Mucosa of descending colon (tissue), 3 donors: ENCODE measurements around the gene RELL1. TPM values are rescaled to one million over a fixed set of nuclear protein-coding genes. Genes with fewer than 3 reads are reported as not detected.

Experiments used
- ATAC-seq: fragments of 200-7000 bp; cut with Tn5 transposase; one replicate; pipeline ENCODE4 v1.9.1; 2020; ENCODE audit warnings: mild to moderate bottlenecking, moderate library complexity
- DNase-seq, 3 donors: peaks; one replicate each; pipeline ENCODE4 v3.0.0-alpha.2; 2020
- H3K36me3 ChIP-seq: fragments of 200-600 bp; one replicate; pipeline ENCODE4 v1.8.0; 2021; ENCODE audit warnings: low read depth, mild to moderate bottlenecking
- H3K4me1 ChIP-seq: fragments of 200-600 bp; one replicate; pipeline ENCODE4 v1.8.0; 2021; ENCODE audit warnings: low read depth, mild to moderate bottlenecking
- H3K4me3 ChIP-seq: fragments of 200-600 bp; one replicate; pipeline ENCODE4 v1.8.0; 2021; ENCODE audit warnings: mild to moderate bottlenecking
- H3K9me3 ChIP-seq: fragments of 200-600 bp; one replicate; pipeline ENCODE4 v1.8.0; 2021; ENCODE audit warnings: mild to moderate bottlenecking
- intact Hi-C, 2 donors: fragments of 100-400 bp; cut with DNase I in 1 of 2; cut with micrococcal nuclease in 1 of 2; formaldehyde crosslinking; loops; one replicate each; pipeline versions ENCODE4 v1.11.0 to v1.11.1; 2022; cut with DNase I, micrococcal nuclease
- total RNA-seq, 3 donors: library from RNA; stranded (reverse); fragmentation: NEBNext Ultra II Directional in 2 of 3; extraction: Animal tissue kit (Norgen Biotek cat#: 25700) in 2 of 3; gene quantifications; one replicate each; pipeline versions ENCODE4 v1.2.1 to v1.2.4, GENCODE V29; 2021 to 2023
- TF ChIP-seq, protein P1 (sequence below): fragments of 200-600 bp; IDR thresholded peaks from one replicate; pipeline ENCODE4 v1.8.0; 2022; ENCODE audit warnings: antibody characterized with exemption, mild to moderate bottlenecking
- donor health status: DM: no; HTN: no; CAD: no; lungs with moderate emphysema.
- donor health status: DM: no; HTN: no; CAD: no.
- donor health status: DM: no; HTN: yes; CAD: no.

The RELL1 gene
- total RNA-seq, 3 donors from 2014 or later, result 50.5 to 75.2 (median 68.8) TPM

- H3K4me3 ChIP-seq, result no peak overlapping the region
- H3K36me3 ChIP-seq, result no peaks in the 10 kb centered on the region
- TF ChIP-seq, protein P1, sequence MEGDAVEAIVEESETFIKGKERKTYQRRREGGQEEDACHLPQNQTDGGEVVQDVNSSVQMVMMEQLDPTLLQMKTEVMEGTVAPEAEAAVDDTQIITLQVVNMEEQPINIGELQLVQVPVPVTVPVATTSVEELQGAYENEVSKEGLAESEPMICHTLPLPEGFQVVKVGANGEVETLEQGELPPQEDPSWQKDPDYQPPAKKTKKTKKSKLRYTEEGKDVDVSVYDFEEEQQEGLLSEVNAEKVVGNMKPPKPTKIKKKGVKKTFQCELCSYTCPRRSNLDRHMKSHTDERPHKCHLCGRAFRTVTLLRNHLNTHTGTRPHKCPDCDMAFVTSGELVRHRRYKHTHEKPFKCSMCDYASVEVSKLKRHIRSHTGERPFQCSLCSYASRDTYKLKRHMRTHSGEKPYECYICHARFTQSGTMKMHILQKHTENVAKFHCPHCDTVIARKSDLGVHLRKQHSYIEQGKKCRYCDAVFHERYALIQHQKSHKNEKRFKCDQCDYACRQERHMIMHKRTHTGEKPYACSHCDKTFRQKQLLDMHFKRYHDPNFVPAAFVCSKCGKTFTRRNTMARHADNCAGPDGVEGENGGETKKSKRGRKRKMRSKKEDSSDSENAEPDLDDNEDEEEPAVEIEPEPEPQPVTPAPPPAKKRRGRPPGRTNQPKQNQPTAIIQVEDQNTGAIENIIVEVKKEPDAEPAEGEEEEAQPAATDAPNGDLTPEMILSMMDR, result no peak
- intact Hi-C loops, result loop anchor here (5.0 to 10.0 kb wide), 2 partner anchors 188 to 190 kb away; no protein-coding TSS in a partner anchor
- ATAC-seq, result peak; percentile 9
- DNase-seq, result no peak
- peaks cover 2% of the 10 kb centered on the region for H3K4me1 ChIP-seq
- no peaks in the 10 kb centered on the region for H3K9me3 ChIP-seq
Measured at GRCh38 chr4:37604461-37604860, 81.7 kb downstream of the RELL1 start.

DNA sequence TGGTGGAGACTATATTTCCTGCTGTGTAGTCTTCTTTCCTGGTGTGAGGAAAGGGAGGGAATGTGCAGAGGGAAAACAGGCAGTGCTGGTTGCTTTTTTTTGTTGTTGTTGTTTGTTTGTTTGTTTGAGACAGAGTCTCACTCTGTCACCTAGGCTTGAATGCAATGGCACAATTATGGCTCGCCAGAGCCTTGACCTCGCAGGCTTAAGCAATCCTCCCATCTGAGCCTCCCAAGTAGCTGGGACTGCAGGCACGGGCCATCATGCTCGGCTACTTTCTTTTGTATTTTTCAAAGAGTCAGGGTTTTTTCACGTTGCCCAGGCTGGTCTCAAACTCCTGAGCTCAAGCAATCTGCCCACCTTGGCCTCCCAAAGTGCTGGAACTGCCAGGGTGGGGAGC is 82.5 kb downstream of the RELL1 start:
- Histone ChIP-seq H3K4me3 (no peak overlapping the region), H3K9me3 (no peaks in the 10 kb centered on the region), H3K4me1 (peaks cover 6% of the 10 kb centered on the region), H3K36me3 (no peaks in the 10 kb centered on the region)
- intact Hi-C loops, result loop anchor here (5.0 to 10.0 kb wide), 2 partner anchors 189 to 191 kb away; no protein-coding TSS in a partner anchor
- DNase-seq, result no peak
- no peak for ATAC-seq
- TF ChIP-seq, protein P1, result no peak

GRCh38 chr4:37603070-37603468 is 83.1 kb downstream of the RELL1 start:
- DNase-seq, result peak; percentile 81 to 92 (median 91)
- TF ChIP-seq, protein P1, result peak; percentile 97
- ATAC-seq, result peak; percentile 88
- no peaks in the 10 kb centered on the region for H3K9me3 ChIP-seq
- no peak overlapping the region for H3K4me3 ChIP-seq
- H3K36me3 ChIP-seq, result no peaks in the 10 kb centered on the region
- intact Hi-C loops, result loop anchor here (5.0 to 10.0 kb wide), 2 partner anchors 189 to 192 kb away; no protein-coding TSS in a partner anchor
- H3K4me1 ChIP-seq, result peaks cover 6% of the 10 kb centered on the region

DNA sequence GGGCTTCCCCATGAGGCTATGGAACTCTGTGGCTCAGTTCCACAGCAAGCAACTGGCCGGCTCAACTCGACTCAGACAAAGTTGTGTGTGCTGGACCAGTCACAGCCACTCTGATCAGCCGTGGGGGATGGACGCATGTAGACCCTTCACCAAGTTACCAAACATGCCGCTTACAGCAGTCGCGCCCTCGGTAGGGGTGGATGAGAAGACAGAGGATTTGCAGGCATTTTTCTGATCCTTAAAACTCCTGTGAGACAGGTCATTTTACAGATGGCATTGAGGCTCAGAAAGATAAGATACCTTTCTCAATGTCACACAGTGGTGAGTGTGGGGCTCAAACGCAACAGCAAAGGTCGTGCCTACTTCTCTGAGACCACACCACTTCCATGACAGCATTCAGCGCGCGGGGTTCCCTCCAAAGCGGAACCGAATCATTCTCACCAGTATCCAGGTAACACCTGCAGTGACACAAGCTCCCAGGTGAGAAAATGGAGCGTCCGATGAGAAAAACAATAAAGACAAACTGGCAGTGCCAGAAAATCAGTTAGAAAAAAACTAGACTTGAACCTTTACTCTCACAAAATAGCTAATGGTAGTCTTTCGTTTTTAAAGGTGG is 83.6 kb downstream of the RELL1 start:
- Histone ChIP-seq H3K36me3 (no peaks in the 10 kb centered on the region), H3K4me3 (no peak overlapping the region), H3K9me3 (no peaks in the 10 kb centered on the region), H3K4me1 (peaks cover 6% of the 10 kb centered on the region)
- no peak for DNase-seq
- TF ChIP-seq, protein P1, result no peak
- no peak for ATAC-seq
- intact Hi-C loops, result loop anchor here (5.0 to 10.0 kb wide), 2 partner anchors 190 to 192 kb away; no protein-coding TSS in a partner anchor

DNA sequence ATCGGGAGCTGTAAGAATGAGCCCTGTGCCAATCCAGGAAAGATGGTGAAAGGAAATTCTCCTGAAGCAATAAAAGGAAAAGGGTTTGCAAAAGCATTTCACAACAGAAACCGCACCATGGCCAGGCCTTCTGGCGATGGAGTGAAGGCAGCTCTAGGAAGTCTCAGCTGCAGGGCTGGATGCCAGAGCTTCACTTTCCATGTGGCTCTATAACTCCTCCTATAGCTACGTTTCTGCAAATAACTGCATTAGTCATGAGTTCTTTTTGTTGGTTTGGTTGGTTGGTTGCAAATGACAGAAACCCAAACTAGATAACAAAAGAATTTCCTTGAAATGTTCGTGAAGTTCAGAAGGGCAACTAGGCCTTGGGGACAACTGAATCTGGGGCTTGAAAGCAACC is 84.6 kb downstream of the RELL1 start:
- H3K4me1 ChIP-seq, result peaks cover 11% of the 10 kb centered on the region
- intact Hi-C loops, result loop anchor here (5.0 to 10.0 kb wide), 2 partner anchors 191 to 193 kb away; no protein-coding TSS in a partner anchor
- TF ChIP-seq, protein P1, result no peak
- no peak overlapping the region for H3K4me3 ChIP-seq
- no peaks in the 10 kb centered on the region for H3K9me3 ChIP-seq
- DNase-seq (peak in 2 of 3 donors; percentile 44 to 63), ATAC-seq (peak; percentile 66)
- no peaks in the 10 kb centered on the region for H3K36me3 ChIP-seq
